RWPE2 (cell line): ENCODE measurements around the gene UNC45A.

Source experiments
- ATAC-seq: fragments of 200-7000 bp; cut with Tn5 transposase; 3 replicates; pipeline ENCODE4 v1.9.1; 2021; ENCODE audit warnings: low read depth
- DNase-seq: peaks from one replicate; pipeline ENCODE4 v3.0.0-alpha.2; 2020; ENCODE audit warnings: low spot score
- H3K27ac ChIP-seq: fragments of 450-650 bp; 2 replicates; pipeline ENCODE4 v1.5.1; 2017; ENCODE audit warnings: mild to moderate bottlenecking; ENCODE audit not compliant: poor library complexity, severe bottlenecking
- H3K27me3 ChIP-seq: fragments of 250-450 bp; sonication (Bioruptor Pico); 2 replicates; pipeline ENCODE4 v1.5.1; 2021; ENCODE audit warnings: mild to moderate bottlenecking, moderate library complexity; ENCODE audit not compliant: insufficient read depth, poor library complexity, severe bottlenecking
- H3K36me3 ChIP-seq: fragments of 250-450 bp; sonication (Bioruptor Pico); 2 replicates; pipeline ENCODE4 v1.5.1; 2020; ENCODE audit warnings: low read depth, mild to moderate bottlenecking, moderate library complexity
- H3K4me1 ChIP-seq: fragments of 250-450 bp; sonication (Bioruptor Pico); 2 replicates; pipeline ENCODE4 v1.5.1; 2021; ENCODE audit warnings: mild to moderate bottlenecking, moderate library complexity; ENCODE audit not compliant: insufficient read depth, poor library complexity, severe bottlenecking
- H3K4me3 ChIP-seq: fragments of 250-450 bp; sonication (Bioruptor Pico); 2 replicates; pipeline ENCODE4 v1.5.1; 2021; ENCODE audit warnings: mild to moderate bottlenecking, moderate library complexity; ENCODE audit not compliant: severe bottlenecking
- H3K9me3 ChIP-seq: fragments of 250-450 bp; sonication (Bioruptor Pico); 2 replicates; pipeline ENCODE4 v1.5.1; 2021; ENCODE audit warnings: mild to moderate bottlenecking, moderate library complexity; ENCODE audit not compliant: severe bottlenecking
- CTCF ChIP-seq: fragments of 450-650 bp; IDR thresholded peaks from one replicate; pipeline ENCODE4 v1.5.1; 2017; ENCODE audit warnings: mild to moderate bottlenecking, moderate library complexity; ENCODE audit not compliant: poor library complexity, severe bottlenecking

UNC45A gene

GRCh38 chr15:90946941-90947576 lies 12.0 kb downstream of the UNC45A start:
- peaks cover 95% of the 10 kb centered on the region for H3K36me3 ChIP-seq
- no peak overlapping the region for H3K4me3 ChIP-seq
- H3K27ac ChIP-seq = no peak overlapping the region
- no peak for DNase-seq
- ATAC-seq = no peak
- no peak for TF ChIP-seq CTCF
- H3K27me3 ChIP-seq = no peaks in the 10 kb centered on the region
- H3K9me3 ChIP-seq = no peaks in the 10 kb centered on the region
- H3K4me1 ChIP-seq = peaks cover 9% of the 10 kb centered on the region

GRCh38 chr15:90947577-90948357 lies 12.7 kb downstream of the UNC45A start:
- Histone ChIP-seq H3K4me1 (peaks cover 9% of the 10 kb centered on the region), H3K36me3 (peaks cover 88% of the 10 kb centered on the region), H3K9me3 (no peaks in the 10 kb centered on the region), H3K27ac (no peak overlapping the region), H3K4me3 (no peak overlapping the region), H3K27me3 (no peaks in the 10 kb centered on the region)
- ATAC-seq (no peak), DNase-seq (no peak)
- TF ChIP-seq CTCF = no peak

- Histone ChIP-seq H3K36me3 (peaks cover 84% of the 10 kb centered on the region), H3K9me3 (no peaks in the 10 kb centered on the region), H3K27me3 (no peaks in the 10 kb centered on the region), H3K27ac (peak overlapping the region; percentile 36), H3K4me3 (no peak overlapping the region), H3K4me1 (peaks cover 9% of the 10 kb centered on the region)
- TF ChIP-seq CTCF = no peak
- ATAC-seq (no peak), DNase-seq (no peak)
Observed at GRCh38 chr15:90948506-90948905, 13.4 kb downstream of the UNC45A start.

- ATAC-seq (no peak), DNase-seq (no peak)
- TF ChIP-seq CTCF = no peak
- H3K27ac ChIP-seq = peak overlapping the region; percentile 36
- no peak overlapping the region for H3K4me3 ChIP-seq
- peaks cover 9% of the 10 kb centered on the region for H3K4me1 ChIP-seq
- H3K36me3 ChIP-seq = peaks cover 72% of the 10 kb centered on the region
- H3K9me3 ChIP-seq = no peaks in the 10 kb centered on the region
- no peaks in the 10 kb centered on the region for H3K27me3 ChIP-seq
Observed at GRCh38 chr15:90949979-90950675, 15.0 kb downstream of the UNC45A start.
